Smooth muscle cell of the umbilical artery (primary cell): ENCODE data around the gene WDR49. TPM values are rescaled to one million over a fixed set of nuclear protein-coding genes. Genes with fewer than 3 reads are reported as not detected.

ENCODE experiments used
- total RNA-seq: library from RNA; depleted of rRNA; stranded (reverse); fragments of >200 nt; gene quantifications from 2 replicates; pipeline ENCODE4 v1.2.3, GENCODE V29; 2014

WDR49 gene
- 0.09 TPM in 1 of 2 replicates, not detected in the other for total RNA-seq

GRCh38 chr3:167653760-167654159, at the start of gene WDR49:
Gene WDR49 (minus strand): TSS chr3:167653942. CDS start chr3:167653425, 517 bp downstream.

GRCh38 chr3:167473863-167474262, 179.9 kb downstream of the WDR49 start, which contains the start of gene SERPINI2:
Gene SERPINI2 (minus strand): TSS chr3:167474042. CDS start chr3:167471834, 2,208 bp downstream.

Other genes starting within 250 kb of the WDR49 start
- gene SERPINI2, start 179.9 kb downstream of the WDR49 start, total RNA-seq = not detected in 2 replicates
- 59.7 and 77.6 TPM in 2 replicates for gene PDCD10, start 81.0 kb upstream of the WDR49 start, total RNA-seq
- 5.6 and 7.1 TPM in 2 replicates for gene SERPINI1, start 81.8 kb upstream of the WDR49 start, total RNA-seq